Renal cortex interstitium (tissue), 11 donors: ENCODE results near the gene ZNF71. TPM values are rescaled to one million over a fixed set of nuclear protein-coding genes. Genes with fewer than 3 reads are reported as not detected.

ENCODE experiments used
- DNase-seq, 11 donors: peaks; one replicate each; pipeline ENCODE4 v3.0.0-alpha.2; 2013; ENCODE audit warnings: low read depth in 9 of 11, low spot score in 4 of 11; ENCODE audit errors: extremely low read depth in 1 of 11
- polyA plus RNA-seq, 3 donors: library from polyadenylated mRNA; unstranded; fragments of 120-200 nt; gene quantifications; one replicate each; pipeline ENCODE4 v1.2.1, GENCODE V29; 2013; ENCODE audit not compliant: insufficient read length in 3 of 3

ZNF71 gene
- polyA plus RNA-seq, 3 donors: 8.4 to 10.5 (median 9.4) TPM

- DNase-seq: no peak
Observed at GRCh38 chr19:56608274-56608964, 13.3 kb downstream of the ZNF71 start.

- no peak for DNase-seq
Observed at GRCh38 chr19:56611288-56611687, 16.2 kb downstream of the ZNF71 start.

GRCh38 chr19:56612737-56613136 is 17.6 kb downstream of the ZNF71 start:
- no peak for DNase-seq

- no peak for DNase-seq
Observed at GRCh38 chr19:56613639-56614038, 18.5 kb downstream of the ZNF71 start.

GRCh38 chr19:56617531-56617930 is 22.4 kb downstream of the ZNF71 start:
- no peak for DNase-seq

- peak in 7 of 11 donors; percentile 12 to 44 (median 29) for DNase-seq
Observed at GRCh38 chr19:56619121-56619520, 24.0 kb downstream of the ZNF71 start.

GRCh38 chr19:56622374-56622773 is 27.3 kb downstream of the ZNF71 start:
- DNase-seq: no peak

GRCh38 chr19:56623006-56623405 is 27.9 kb downstream of the ZNF71 start:
- DNase-seq: no peak

GRCh38 chr19:56625708-56626107 is 30.6 kb downstream of the ZNF71 start:
- no peak for DNase-seq

GRCh38 chr19:56633021-56633420 is 37.9 kb downstream of the ZNF71 start:
- no peak for DNase-seq

GRCh38 chr19:56637976-56638555 is 43.0 kb downstream of the ZNF71 start:
- peak; percentile 83 to 94 (median 91) for DNase-seq

- DNase-seq: peak in 7 of 11 donors; percentile 10 to 32 (median 15)
Observed at GRCh38 chr19:56639217-56639616, 44.1 kb downstream of the ZNF71 start.

- no peak for DNase-seq
Observed at GRCh38 chr19:56642711-56643459, 47.8 kb downstream of the ZNF71 start, which contains the start of gene SMIM17. Gene SMIM17, plus strand, starts transcription at chr19:56643159. Its CDS starts 2,509 bp downstream, at chr19:56645668.

GRCh38 chr19:56643460-56643955 is 48.4 kb downstream of the ZNF71 start:
- DNase-seq: no peak

- no peak for DNase-seq
Observed at GRCh38 chr19:56654151-56654550, 59.0 kb downstream of the ZNF71 start.

GRCh38 chr19:56660381-56661107 is 65.4 kb downstream of the ZNF71 start:
- no peak for DNase-seq

- DNase-seq: no peak
Observed at GRCh38 chr19:56661248-56661647, 66.1 kb downstream of the ZNF71 start.

GRCh38 chr19:56663931-56664500 is 68.9 kb downstream of the ZNF71 start:
- DNase-seq: no peak

- no peak for DNase-seq
Observed at GRCh38 chr19:56664511-56664910, 69.4 kb downstream of the ZNF71 start.
